D721Med (cell line): Measurements from ENCODE around the gene LPCAT2.

Experiments
- DNase-seq: peaks from one replicate; pipeline ENCODE4 v3.0.0; 2011; ENCODE audit warnings: low spot score; ENCODE audit not compliant: insufficient read length
- FAIRE-seq: peaks from 2 replicates; lab custom pipeline; 2011; peaks lifted over from hg19 to GRCh38; lab: Jason Lieb, UNC
- TF ChIP-seq, protein P1 (sequence below): IDR thresholded peaks from 2 replicates; pipeline ENCODE4 v1.5.1; 2012; ENCODE audit warnings: mild to moderate bottlenecking, control low read depth; ENCODE audit not compliant: insufficient read depth; ENCODE audit errors: missing control alignments

LPCAT2 gene

DNA sequence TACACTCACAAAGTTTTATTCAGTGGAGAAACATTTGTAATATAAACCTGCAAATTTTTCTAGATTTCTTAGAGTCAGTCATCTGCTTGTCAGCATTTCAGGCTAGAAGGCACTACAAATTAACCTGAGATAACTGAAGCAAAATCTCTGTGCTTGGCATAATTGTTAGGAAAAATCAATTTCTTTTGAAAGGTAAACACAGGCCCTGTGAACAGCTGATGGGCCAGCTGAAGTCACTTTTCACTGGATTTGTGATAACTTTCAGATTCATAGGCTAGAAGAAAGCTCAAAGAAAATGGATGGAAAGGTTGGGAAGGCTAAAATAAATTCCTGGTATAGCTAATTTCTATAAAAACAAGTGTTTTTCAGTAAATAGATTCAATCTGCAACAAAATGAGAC lies 112.9 kb downstream of the LPCAT2 start:
- DNase-seq (no peak), FAIRE-seq (no peak)
- TF ChIP-seq, protein P1, sequence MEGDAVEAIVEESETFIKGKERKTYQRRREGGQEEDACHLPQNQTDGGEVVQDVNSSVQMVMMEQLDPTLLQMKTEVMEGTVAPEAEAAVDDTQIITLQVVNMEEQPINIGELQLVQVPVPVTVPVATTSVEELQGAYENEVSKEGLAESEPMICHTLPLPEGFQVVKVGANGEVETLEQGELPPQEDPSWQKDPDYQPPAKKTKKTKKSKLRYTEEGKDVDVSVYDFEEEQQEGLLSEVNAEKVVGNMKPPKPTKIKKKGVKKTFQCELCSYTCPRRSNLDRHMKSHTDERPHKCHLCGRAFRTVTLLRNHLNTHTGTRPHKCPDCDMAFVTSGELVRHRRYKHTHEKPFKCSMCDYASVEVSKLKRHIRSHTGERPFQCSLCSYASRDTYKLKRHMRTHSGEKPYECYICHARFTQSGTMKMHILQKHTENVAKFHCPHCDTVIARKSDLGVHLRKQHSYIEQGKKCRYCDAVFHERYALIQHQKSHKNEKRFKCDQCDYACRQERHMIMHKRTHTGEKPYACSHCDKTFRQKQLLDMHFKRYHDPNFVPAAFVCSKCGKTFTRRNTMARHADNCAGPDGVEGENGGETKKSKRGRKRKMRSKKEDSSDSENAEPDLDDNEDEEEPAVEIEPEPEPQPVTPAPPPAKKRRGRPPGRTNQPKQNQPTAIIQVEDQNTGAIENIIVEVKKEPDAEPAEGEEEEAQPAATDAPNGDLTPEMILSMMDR: no peak

DNA sequence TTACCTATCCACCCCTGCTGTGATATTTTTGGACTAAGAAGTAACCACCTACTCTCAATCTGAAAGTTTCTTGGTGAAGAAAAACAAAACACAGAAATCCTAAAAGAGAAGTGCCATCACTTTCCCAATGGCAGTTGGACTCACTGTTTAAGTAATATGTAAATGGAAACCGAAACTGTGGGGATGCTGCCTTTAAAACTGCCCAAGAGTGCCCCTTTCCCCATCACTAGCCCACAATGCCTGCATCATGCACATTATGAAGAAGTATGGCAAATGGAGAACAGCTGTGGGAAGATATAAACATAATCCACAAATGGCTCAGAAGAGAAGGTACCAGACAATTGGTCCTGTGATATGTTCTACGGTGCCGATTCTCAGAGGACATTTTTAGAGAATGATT lies 113.4 kb downstream of the LPCAT2 start:
- TF ChIP-seq, protein P1: no peak
- DNase-seq (no peak), FAIRE-seq (no peak)

DNA sequence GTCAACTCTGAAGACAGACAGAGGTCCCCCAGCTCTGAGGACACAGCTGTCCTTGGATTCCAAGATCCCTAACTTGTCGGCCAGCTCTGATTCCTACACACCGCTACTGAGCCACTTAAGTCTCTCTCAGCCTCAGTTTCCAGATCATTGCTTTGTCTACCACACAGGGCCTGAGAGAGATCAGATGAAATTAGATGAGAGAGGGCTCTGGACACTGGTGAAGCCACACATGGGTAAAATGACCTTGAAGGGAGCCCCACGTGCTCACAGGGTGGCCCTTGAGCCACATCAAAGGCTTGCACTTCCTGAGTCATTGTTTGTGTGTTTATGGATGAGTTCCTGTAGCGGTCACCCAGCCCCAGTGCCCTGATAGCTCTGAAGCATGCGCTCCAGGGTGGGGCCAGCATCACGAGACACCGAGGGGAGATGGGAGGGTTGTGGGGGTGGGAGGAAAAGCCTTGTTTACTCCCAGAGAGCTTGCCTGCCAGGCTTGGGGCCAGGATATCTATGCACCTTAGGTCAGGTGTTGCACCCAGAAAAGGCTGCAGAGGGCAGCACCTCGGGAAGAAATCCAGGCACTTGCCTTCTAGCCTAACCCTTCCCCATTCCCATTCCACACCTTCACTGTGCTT lies 114.2 kb downstream of the LPCAT2 start:
- TF ChIP-seq, protein P1: no peak
- FAIRE-seq (no peak), DNase-seq (no peak)

DNA sequence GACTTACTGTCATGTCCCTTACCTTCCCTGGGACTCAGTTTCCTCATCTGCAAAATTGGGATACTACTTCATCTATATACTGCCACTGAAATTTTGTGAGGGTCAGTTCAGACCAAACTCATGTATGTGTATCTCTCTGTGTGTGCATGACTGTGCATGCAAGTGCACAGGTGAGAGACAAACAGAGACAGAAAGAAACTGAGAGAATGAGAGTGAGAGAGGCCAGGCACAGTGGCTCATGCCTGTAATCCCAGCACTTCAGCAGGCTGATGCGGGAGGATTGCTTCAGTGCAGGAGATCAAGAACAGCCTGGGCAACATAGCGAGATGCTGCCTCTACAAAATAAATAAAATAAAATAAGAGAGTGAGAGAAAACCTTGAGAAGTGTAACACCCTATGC lies 114.8 kb downstream of the LPCAT2 start:
- DNase-seq (no peak), FAIRE-seq (no peak)

DNA sequence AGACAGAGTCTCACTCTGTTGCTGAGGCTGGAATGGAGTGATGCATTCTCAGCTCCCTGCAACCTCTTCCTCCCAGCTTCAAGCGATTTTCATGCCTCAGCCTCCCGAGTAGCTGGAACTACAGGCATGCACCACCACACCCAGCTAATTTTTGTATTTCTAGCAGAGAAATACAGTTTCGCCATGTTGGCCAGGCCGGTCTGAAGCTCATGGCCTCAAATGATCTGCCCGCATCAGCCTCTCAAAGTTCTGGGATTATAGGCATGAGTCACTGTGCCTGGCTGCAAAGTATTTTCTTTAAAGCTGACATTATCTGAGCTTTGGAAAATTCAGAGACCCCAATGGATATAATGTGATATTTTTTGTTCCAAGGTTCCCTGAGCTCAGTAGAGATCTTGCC lies 115.8 kb downstream of the LPCAT2 start:
- FAIRE-seq: no peak

More for the DNA sequence above, 114.8 kb downstream of the LPCAT2 start:
- TF ChIP-seq, protein P1: no peak

DNA sequence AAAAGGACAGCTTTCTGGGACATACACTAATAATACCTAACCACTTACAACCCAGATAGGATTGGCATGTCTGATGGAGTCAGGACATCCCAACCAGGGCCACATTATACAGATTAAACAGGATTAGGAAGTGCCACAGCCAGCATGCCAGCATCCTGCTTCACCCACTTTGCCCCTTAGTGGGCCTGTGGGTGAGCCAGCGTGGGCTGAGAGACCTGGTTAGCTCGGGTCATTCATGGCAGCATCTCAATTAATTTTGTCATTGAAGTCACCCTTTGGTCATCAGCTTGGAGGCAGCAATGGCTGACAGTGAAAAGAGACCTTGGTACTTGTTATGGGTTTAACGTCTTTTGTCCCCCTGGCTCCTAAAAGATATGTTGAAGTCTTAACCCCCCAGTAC lies 117.0 kb downstream of the LPCAT2 start:
- TF ChIP-seq, protein P1: no peak
- DNase-seq (no peak), FAIRE-seq (no peak)

More for the DNA sequence above, 115.8 kb downstream of the LPCAT2 start:
- DNase-seq: no peak
- TF ChIP-seq, protein P1: no peak

DNA sequence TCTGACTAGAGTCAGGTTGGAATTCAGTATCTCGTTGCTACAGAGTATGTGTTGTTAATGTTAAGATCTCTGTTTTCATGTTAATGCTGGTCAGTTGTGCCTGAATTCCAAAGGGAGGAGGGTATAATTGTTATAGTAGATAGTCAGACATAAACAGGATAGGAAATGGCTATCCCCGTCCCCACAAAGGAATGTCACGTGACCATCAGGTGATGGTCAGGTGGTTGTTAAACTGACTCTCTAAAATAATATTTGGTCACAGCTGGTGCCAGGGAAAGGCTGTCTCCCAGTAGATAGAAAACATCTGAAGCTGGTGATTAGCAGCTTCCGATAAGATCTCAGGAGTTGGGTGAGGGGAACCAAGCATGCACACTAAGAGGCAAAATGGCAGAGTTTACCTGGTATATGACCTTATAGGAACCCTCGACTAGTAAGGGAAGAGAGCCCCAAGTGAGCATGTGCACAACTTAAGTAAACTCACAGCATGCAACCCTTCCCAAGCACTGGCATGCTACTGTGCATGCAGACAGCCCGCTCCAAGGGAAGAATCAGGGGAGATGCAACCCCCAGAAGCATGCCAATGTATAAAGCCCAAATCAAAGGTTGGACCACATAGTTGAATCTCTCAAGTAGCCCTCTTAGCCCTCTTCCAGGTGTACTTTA lies 119.6 kb downstream of the LPCAT2 start:
- no peak for FAIRE-seq
- no peak for DNase-seq
- TF ChIP-seq, protein P1: no peak
